ENCODE data around the gene ARHGEF28. TPM values are rescaled to one million over a fixed set of nuclear protein-coding genes. Genes with fewer than 3 reads are reported as not detected.

Gene ARHGEF28
- total RNA-seq, 2 donors from 2014 or later: 7.6 to 8.0 TPM

GRCh38 chr5:73981704-73982103 is 355.7 kb downstream of the ARHGEF28 start:
- no peak overlapping the region for H3K27ac ChIP-seq
- H3K9me3 ChIP-seq: no peaks in the 10 kb centered on the region
- no peak for DNase-seq
- intact Hi-C loops (cut with DNase I): loop anchor here (10.0 kb wide), 1 partner anchor 663 kb away; the partner anchor contains the start of gene ENC1
- no peak overlapping the region for H3K9ac ChIP-seq (ENCODE audit: low read depth in 2 of 2, low read length in 2 of 2)
- no peaks in the 10 kb centered on the region for H3K4me1 ChIP-seq
- no peaks in the 10 kb centered on the region for H3K36me3 ChIP-seq
- TF ChIP-seq CTCF (IDR thresholded peaks at IDR 0.05): no peak
- no peaks in the 10 kb centered on the region for H3K27me3 ChIP-seq
- H3K4me3 ChIP-seq: no peak overlapping the region

- no peak for DNase-seq
- no peaks in the 10 kb centered on the region for H3K27me3 ChIP-seq
- H3K27ac ChIP-seq: no peak overlapping the region
- intact Hi-C loops (cut with DNase I): loop anchor here (10.0 kb wide), 1 partner anchor 661 kb away; the partner anchor contains the start of gene ENC1
- H3K36me3 ChIP-seq: no peaks in the 10 kb centered on the region
- no peaks in the 10 kb centered on the region for H3K4me1 ChIP-seq
- no peak overlapping the region for H3K9ac ChIP-seq (ENCODE audit: low read depth in 2 of 2, low read length in 2 of 2)
- TF ChIP-seq CTCF (IDR thresholded peaks at IDR 0.05): no peak
- no peaks in the 10 kb centered on the region for H3K9me3 ChIP-seq
- no peak overlapping the region for H3K4me3 ChIP-seq
Measured at GRCh38 chr5:73983644-73984043, 357.6 kb downstream of the ARHGEF28 start.

GRCh38 chr5:73985145-73985544 is 359.1 kb downstream of the ARHGEF28 start:
- intact Hi-C loops (cut with DNase I): loop anchor here (10.0 kb wide), 1 partner anchor 660 kb away; the partner anchor contains the start of gene ENC1
- H3K4me1 ChIP-seq: no peaks in the 10 kb centered on the region
- DNase-seq: no peak
- no peak overlapping the region for H3K9ac ChIP-seq (ENCODE audit: low read depth in 2 of 2, low read length in 2 of 2)
- no peak overlapping the region for H3K27ac ChIP-seq
- H3K4me3 ChIP-seq: no peak overlapping the region
- H3K27me3 ChIP-seq: no peaks in the 10 kb centered on the region
- H3K36me3 ChIP-seq: no peaks in the 10 kb centered on the region
- TF ChIP-seq CTCF (IDR thresholded peaks at IDR 0.05): no peak
- H3K9me3 ChIP-seq: no peaks in the 10 kb centered on the region

- Histone ChIP-seq H3K4me1 (no peaks in the 10 kb centered on the region), H3K9me3 (no peaks in the 10 kb centered on the region), H3K27ac (no peak overlapping the region), H3K36me3 (no peaks in the 10 kb centered on the region), H3K27me3 (no peaks in the 10 kb centered on the region), H3K9ac (ENCODE audit: low read depth in 2 of 2, low read length in 2 of 2) (no peak overlapping the region), H3K4me3 (no peak overlapping the region)
- TF ChIP-seq CTCF (IDR thresholded peaks at IDR 0.05): no peak
- intact Hi-C loops (cut with DNase I): loop anchor here (10.0 kb wide), 1 partner anchor 658 kb away; the partner anchor contains the start of gene ENC1
- no peak for DNase-seq
Measured at GRCh38 chr5:73986729-73987128, 360.7 kb downstream of the ARHGEF28 start.

GRCh38 chr5:73987915-73988314 is 361.9 kb downstream of the ARHGEF28 start:
- Histone ChIP-seq H3K9ac (ENCODE audit: low read depth in 2 of 2, low read length in 2 of 2) (no peak overlapping the region), H3K4me1 (no peaks in the 10 kb centered on the region), H3K4me3 (no peak overlapping the region), H3K27me3 (no peaks in the 10 kb centered on the region), H3K36me3 (no peaks in the 10 kb centered on the region), H3K9me3 (no peaks in the 10 kb centered on the region), H3K27ac (no peak overlapping the region)
- intact Hi-C loops (cut with DNase I): loop anchor here (10.0 kb wide), 1 partner anchor 657 kb away; the partner anchor contains the start of gene ENC1
- no peak for DNase-seq
- TF ChIP-seq CTCF (IDR thresholded peaks at IDR 0.05): no peak

All from colonic mucosa (tissue), 4 donors.